AG09319 (cell line): ENCODE data around the gene NPY5R.

Source experiments
- DNase-seq: peaks from one replicate; pipeline ENCODE4 v3.0.0-alpha.2; 2010; ENCODE audit warnings: low read depth; ENCODE audit errors: extremely low read depth
- TF ChIP-seq, protein P1 (sequence below): IDR thresholded peaks from 2 replicates; pipeline ENCODE4 v1.5.1; 2011; ENCODE audit warnings: low read depth, mild to moderate bottlenecking, inconsistent platforms, low read length, moderate library complexity

The NPY5R gene

DNA sequence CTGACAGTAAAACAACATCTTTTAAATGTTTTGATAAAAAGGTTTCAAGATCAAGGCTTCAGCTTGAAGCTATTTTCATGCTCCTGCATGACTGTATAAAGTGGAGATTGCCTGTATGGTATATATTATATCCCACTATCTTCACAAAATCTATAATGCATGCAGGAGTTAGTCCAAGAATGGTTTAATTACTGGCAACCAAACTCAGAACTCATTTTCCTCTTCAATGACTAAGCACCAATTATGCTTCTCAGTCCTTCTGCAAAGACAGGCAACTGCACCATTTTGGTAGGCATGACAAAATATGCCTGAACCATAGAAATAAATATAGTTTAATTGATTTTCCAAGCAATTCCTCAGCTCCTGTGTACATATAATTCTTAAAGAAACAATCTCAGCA, 54.5 kb downstream of the NPY5R start:
- TF ChIP-seq, protein P1, sequence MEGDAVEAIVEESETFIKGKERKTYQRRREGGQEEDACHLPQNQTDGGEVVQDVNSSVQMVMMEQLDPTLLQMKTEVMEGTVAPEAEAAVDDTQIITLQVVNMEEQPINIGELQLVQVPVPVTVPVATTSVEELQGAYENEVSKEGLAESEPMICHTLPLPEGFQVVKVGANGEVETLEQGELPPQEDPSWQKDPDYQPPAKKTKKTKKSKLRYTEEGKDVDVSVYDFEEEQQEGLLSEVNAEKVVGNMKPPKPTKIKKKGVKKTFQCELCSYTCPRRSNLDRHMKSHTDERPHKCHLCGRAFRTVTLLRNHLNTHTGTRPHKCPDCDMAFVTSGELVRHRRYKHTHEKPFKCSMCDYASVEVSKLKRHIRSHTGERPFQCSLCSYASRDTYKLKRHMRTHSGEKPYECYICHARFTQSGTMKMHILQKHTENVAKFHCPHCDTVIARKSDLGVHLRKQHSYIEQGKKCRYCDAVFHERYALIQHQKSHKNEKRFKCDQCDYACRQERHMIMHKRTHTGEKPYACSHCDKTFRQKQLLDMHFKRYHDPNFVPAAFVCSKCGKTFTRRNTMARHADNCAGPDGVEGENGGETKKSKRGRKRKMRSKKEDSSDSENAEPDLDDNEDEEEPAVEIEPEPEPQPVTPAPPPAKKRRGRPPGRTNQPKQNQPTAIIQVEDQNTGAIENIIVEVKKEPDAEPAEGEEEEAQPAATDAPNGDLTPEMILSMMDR: no peak
- no peak for DNase-seq

GRCh38 chr4:163400911-163401310, 57.2 kb downstream of the NPY5R start:
- no peak for DNase-seq
- TF ChIP-seq, protein P1: no peak
